ENCODE measurements around the gene ELF4. TPM values are rescaled to one million over a fixed set of nuclear protein-coding genes. Genes with fewer than 3 reads are reported as not detected.

ELF4 gene
- total and polyA plus RNA-seq, 2 of the 13 experiments (the other 11 are each of a cell fraction or from before 2014, with no cell fraction given) = 1.3 to 2.6 TPM

DNA sequence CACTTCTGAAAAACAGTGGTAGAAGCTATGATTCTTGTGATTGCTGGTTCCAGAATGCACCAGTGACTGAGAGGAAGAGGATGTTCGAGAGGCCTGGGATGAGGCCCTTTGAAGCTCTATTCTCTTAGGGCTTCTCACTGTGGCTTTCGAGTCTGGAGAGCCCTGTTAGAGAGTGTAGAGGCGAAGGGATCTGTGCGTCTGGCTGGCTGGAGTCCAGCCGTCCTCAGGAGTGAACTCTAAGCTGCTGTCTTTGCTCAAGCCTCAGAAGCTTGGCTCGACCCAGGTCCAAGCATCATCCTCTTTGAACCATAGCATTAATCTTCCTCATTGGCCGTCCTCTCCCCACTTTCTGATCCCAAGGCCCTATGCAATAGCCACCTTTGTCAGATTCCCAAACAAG is 51.6 kb downstream of the ELF4 start:
- TF ChIP-seq ZNF576 (CRISPR knock-in tag; IDR thresholded peaks at IDR 0.05) (no peak), ZNF609 (CRISPR knock-in tag; IDR thresholded peaks at IDR 0.05; ENCODE audit: borderline replicate concordance) (no peak)
- Histone ChIP-seq H3K27ac (ENCODE audit: extremely low read length, insufficient read depth, low read length) (no peak overlapping the region), H4K20me1 (ENCODE audit: insufficient read depth, low read length) (no peaks in the 10 kb centered on the region), H3K27me3 (ENCODE audit: control insufficient read depth in 1 of 2, insufficient read depth in 2 of 2, low read length in 2 of 2) (no peaks in the 10 kb centered on the region), H3K79me2 (ENCODE audit: insufficient read depth, low read length) (no peaks in the 10 kb centered on the region), H3K36me3 (replicated peaks in 1 of 2; ENCODE audit: control insufficient read depth in 1 of 2, insufficient read depth in 2 of 2, low read length in 2 of 2) (no peaks in the 10 kb centered on the region), H3K9me3 (ENCODE audit: low read length) (no peaks in the 10 kb centered on the region), H3K9ac (ENCODE audit: insufficient read depth, low read depth, low read length) (no peak overlapping the region), H3K4me3 (replicated peaks in 1 of 3; ENCODE audit: insufficient read depth in 1 of 3, low read depth in 2 of 3, low read length in 3 of 3) (no peak overlapping the region), H3K4me1 (ENCODE audit: insufficient read depth, low read length) (peaks cover 9% of the 10 kb centered on the region; the same call in 1 of the 2 replicates), H3K4me2 (ENCODE audit: low read depth, low read length) (no peak overlapping the region), H2AFZ (ENCODE audit: low read length) (no peak overlapping the region)
- POLR2A ChIA-PET = no interaction called here
- CTCF ChIA-PET (ENCODE audit: low intra/inter-chr PET ratio, low total read pairs) = no interaction called here
- no peak for ATAC-seq
- in situ Hi-C loops (cut with HindIII; ENCODE audit: extremely low pct_ligation_motif_present, low pct_unique_long_range_greater_than_20kb) = loop anchor here (25.0 kb wide), 1 partner anchor 446 kb away; no protein-coding TSS in a partner anchor
- DNase-seq (ENCODE audit: low spot score) = no peak
- BruUV-seq (replicated peaks) = no TSS peak
- intact Hi-C loops (cut with micrococcal nuclease; ENCODE audit: unreplicated experiment) = no loop called here
- WGBS (ENCODE audit: low lambda C conversion rate) = 78% methylated on average over 5 of the region's 7 CpGs
- no peak for FAIRE-seq

- no peaks in the 10 kb centered on the region for H3K27me3 ChIP-seq (ENCODE audit: control insufficient read depth in 1 of 2, insufficient read depth in 2 of 2, low read length in 2 of 2)
- FAIRE-seq (no peak), DNase-seq (ENCODE audit: low spot score) (no peak), ATAC-seq (no peak)
- H3K79me2 ChIP-seq (ENCODE audit: insufficient read depth, low read length) = no peaks in the 10 kb centered on the region
- H3K4me2 ChIP-seq (ENCODE audit: low read depth, low read length) = no peak overlapping the region
- H2AFZ ChIP-seq (ENCODE audit: low read length) = no peak overlapping the region
- POLR2A ChIA-PET = no interaction called here
- H3K4me3 ChIP-seq (replicated peaks in 1 of 3; ENCODE audit: insufficient read depth in 1 of 3, low read depth in 2 of 3, low read length in 3 of 3) = no peak overlapping the region
- CTCF ChIA-PET (ENCODE audit: low intra/inter-chr PET ratio, low total read pairs) = no interaction called here
- H4K20me1 ChIP-seq (ENCODE audit: insufficient read depth, low read length) = no peaks in the 10 kb centered on the region
- H3K9ac ChIP-seq (ENCODE audit: insufficient read depth, low read depth, low read length) = no peak overlapping the region
- intact Hi-C loops (cut with micrococcal nuclease; ENCODE audit: unreplicated experiment) (no loop called here), in situ Hi-C loops (cut with HindIII; ENCODE audit: extremely low pct_ligation_motif_present, low pct_unique_long_range_greater_than_20kb) (loop anchor here (25.0 kb wide), 1 partner anchor 445 kb away; no protein-coding TSS in a partner anchor)
- H3K9me3 ChIP-seq (ENCODE audit: low read length) = no peaks in the 10 kb centered on the region
- H3K36me3 ChIP-seq (replicated peaks in 1 of 2; ENCODE audit: control insufficient read depth in 1 of 2, insufficient read depth in 2 of 2, low read length in 2 of 2) = peaks cover 0 to 3% of the 10 kb centered on the region in 2 experiments; a peak in 1 of 5 replicates
- 93% methylated on average over 7 of the region's 9 CpGs for WGBS (ENCODE audit: low lambda C conversion rate)
- H3K27ac ChIP-seq (ENCODE audit: extremely low read length, insufficient read depth, low read length) = no peak overlapping the region
- peaks cover 9% of the 10 kb centered on the region; the same call in 1 of the 2 replicates for H3K4me1 ChIP-seq (ENCODE audit: insufficient read depth, low read length)
- no TSS peak for BruUV-seq (replicated peaks)
- TF ChIP-seq PAWR (CRISPR knock-in tag; IDR thresholded peaks at IDR 0.05; ENCODE audit: borderline replicate concordance) (no peak), MXD4 (CRISPR knock-in tag; IDR thresholded peaks at IDR 0.05) (no peak), ZNF749 (CRISPR knock-in tag; IDR thresholded peaks at IDR 0.05; ENCODE audit: borderline replicate concordance) (no peak), KLF9 (CRISPR knock-in tag; IDR thresholded peaks at IDR 0.05; ENCODE audit: low read depth) (no peak), SRSF4 (IDR thresholded peaks at IDR 0.05; ENCODE audit: low read depth, low read length, poor library complexity, severe bottlenecking) (no peak), MAZ (IDR thresholded peaks at IDR 0.05; ENCODE audit: borderline replicate concordance, low read depth, low read length) (no peak), MAZ (CRISPR knock-in tag; IDR thresholded peaks at IDR 0.05; ENCODE audit: low read depth) (no peak), ZNF746 (CRISPR knock-in tag; IDR thresholded peaks at IDR 0.05) (no peak), ZNF232 (CRISPR knock-in tag; IDR thresholded peaks at IDR 0.05; ENCODE audit: borderline replicate concordance) (no peak)
- TF ChIP-seq, protein P1, sequence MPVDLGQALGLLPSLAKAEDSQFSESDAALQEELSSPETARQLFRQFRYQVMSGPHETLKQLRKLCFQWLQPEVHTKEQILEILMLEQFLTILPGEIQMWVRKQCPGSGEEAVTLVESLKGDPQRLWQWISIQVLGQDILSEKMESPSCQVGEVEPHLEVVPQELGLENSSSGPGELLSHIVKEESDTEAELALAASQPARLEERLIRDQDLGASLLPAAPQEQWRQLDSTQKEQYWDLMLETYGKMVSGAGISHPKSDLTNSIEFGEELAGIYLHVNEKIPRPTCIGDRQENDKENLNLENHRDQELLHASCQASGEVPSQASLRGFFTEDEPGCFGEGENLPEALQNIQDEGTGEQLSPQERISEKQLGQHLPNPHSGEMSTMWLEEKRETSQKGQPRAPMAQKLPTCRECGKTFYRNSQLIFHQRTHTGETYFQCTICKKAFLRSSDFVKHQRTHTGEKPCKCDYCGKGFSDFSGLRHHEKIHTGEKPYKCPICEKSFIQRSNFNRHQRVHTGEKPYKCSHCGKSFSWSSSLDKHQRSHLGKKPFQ (CRISPR knock-in tag; IDR thresholded peaks at IDR 0.05; ENCODE audit: insufficient replicate concordance) = no peak
These were observed 53.1 kb downstream of the ELF4 start for GRCh38 chrX:130057209-130057608.

All from HepG2 (cell line).